NT2/D1 (cell line): Measurements from ENCODE around the gene ULK4.

Experiments
- SUZ12 ChIP-seq: IDR thresholded peaks from 2 replicates; pipeline ENCODE4 v1.6.1; 2011; ENCODE audit not compliant: insufficient read length, insufficient read depth; ENCODE audit errors: extremely low read depth
- YY1 ChIP-seq: IDR thresholded peaks from 2 replicates; pipeline ENCODE4 v1.6.1; 2011; ENCODE audit not compliant: insufficient read length, insufficient read depth

DNA sequence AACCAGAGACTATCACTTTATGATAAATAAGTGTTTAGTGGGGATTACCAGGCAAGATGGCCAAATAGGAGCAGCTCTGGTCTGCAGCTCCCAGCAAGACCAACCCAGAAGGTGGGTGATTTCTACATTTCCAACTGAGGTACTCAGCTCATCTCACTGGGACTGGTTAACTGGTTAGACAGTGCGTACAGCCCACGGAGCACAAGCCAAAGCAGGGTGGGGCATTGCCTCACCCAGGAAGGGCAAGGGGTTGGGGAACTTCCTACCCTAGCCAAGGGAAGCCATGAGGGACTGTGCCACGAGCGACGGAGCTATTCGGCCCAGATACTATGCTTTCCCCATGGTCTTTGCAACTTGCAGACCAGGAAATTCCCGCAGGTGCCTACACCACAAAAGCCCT, 591.6 kb downstream of the ULK4 start:
- TF ChIP-seq YY1 (no peak), SUZ12 (no peak)
